B cell (primary cell): ENCODE data around the gene HEBP2.

ENCODE experiments used
- CTCF ChIP-seq: fragments of 200-600 bp; IDR thresholded peaks from one replicate; pipeline ENCODE4 v1.8.0; 2022; ENCODE audit warnings: antibody characterized with exemption, mild to moderate bottlenecking
- EZH2 ChIP-seq: IDR thresholded peaks from 2 replicates; pipeline ENCODE4 v1.6.1; 2012; ENCODE audit warnings: borderline replicate concordance, low read depth, mild to moderate bottlenecking, moderate library complexity, low read length; ENCODE audit not compliant: insufficient read depth, poor library complexity, severe bottlenecking

- TF ChIP-seq CTCF (no peak), EZH2 (no peak)
Observed at GRCh38 chr6:138404666-138405337, 779 bp downstream of the HEBP2 start.
